Measurements from ENCODE around the gene GPT2. TPM values are rescaled to one million over a fixed set of nuclear protein-coding genes. Genes with fewer than 3 reads are reported as not detected.

GPT2 gene
- 6.8 and 7.1 TPM in 2 replicates for total RNA-seq

GRCh38 chr16:46883690-46884512, at the start of gene GPT2:
TSS of gene GPT2 (plus strand) at chr16:46884362. CDS start at chr16:46884716, 354 bp downstream.

DNA sequence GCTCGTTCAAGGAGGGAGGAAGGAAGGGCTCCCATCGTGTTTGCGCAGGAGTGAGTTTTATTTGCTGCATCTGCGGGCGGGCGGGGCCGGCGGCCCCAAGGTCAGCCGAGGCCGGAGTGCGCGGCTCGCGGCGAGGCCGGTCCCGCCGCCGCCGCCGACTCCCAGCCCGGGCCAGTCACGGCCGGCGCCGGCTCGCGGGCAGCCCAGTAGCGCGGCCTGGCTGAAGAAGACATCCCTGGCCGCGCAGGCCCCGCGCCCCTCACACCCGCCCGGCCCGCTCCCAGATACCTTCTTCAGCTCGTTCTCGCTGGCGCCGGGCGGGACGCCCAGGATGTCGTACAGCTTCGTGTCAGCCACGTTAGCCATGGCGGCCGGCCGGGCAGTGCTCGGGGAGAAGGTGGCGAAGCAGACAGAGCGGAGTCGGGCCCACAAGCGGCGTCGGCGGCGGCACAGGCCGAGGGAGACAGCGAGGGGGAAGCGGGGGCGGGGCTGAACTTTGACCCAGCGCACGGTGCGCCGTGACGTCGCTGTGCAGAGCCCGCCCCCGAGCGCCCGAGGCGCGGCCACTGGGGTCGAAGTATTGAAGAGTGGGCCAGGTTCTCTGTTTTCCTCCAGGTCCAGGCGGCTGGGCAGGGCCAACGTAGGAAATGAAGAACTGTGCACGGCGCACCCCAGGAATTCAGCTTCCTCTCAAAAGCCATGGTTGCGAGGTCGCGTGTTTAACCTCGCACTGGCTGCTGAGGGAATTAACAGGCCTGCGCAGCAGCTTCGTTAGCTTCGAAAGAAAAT, 89.2 kb downstream of the GPT2 start, which contains the start of gene DNAJA2:
DNAJA2 (minus strand) TSS at position 468 of the 789 bp plus-strand sequence; CDS start at position 366, 102 bp downstream.

Other genes starting within 250 kb of the GPT2 start
- gene VPS35, start 195.2 kb upstream of the GPT2 start, total RNA-seq = 66.6 and 74.5 TPM in 2 replicates
- gene ORC6, start 194.7 kb upstream of the GPT2 start, total RNA-seq = 5.8 and 10.8 TPM in 2 replicates
- gene MYLK3, start 136.0 kb upstream of the GPT2 start, total RNA-seq = 0.06 and 0.26 TPM in 2 replicates
- 4.8 and 7.2 TPM in 2 replicates for gene C16orf87, start 53.2 kb upstream of the GPT2 start, total RNA-seq
- gene DNAJA2, start 89.3 kb downstream of the GPT2 start, total RNA-seq = 77.9 and 86.2 TPM in 2 replicates

All from aortic smooth muscle cell (primary cell).